Tibial nerve (tissue), 4 donors: Measurements from ENCODE around the gene SLC22A3. TPM values are rescaled to one million over a fixed set of nuclear protein-coding genes. Genes with fewer than 3 reads are reported as not detected.

Experiments used
- DNase-seq, 2 donors: peaks; one replicate each; pipeline ENCODE4 v3.0.0-alpha.2; 2019; ENCODE audit warnings: low spot score in 2 of 2
- H3K27ac ChIP-seq, 4 donors: fragments of 200-600 bp; sonication (generic) in 3 of 4; one replicate each; pipeline ENCODE4 v1.5.1; 2017 to 2019; ENCODE audit warnings: mild to moderate bottlenecking in 1 of 4
- H3K27me3 ChIP-seq, 2 donors: fragments of 200-600 bp; sonication (generic) in 1 of 2; one replicate each; pipeline versions ENCODE4 v1.5.1 to v1.6.0; 2017 to 2019
- H3K36me3 ChIP-seq, 3 donors: fragments of 200-600 bp; sonication (generic); one replicate each; pipeline ENCODE4 v1.5.1; 2018 to 2019
- H3K4me1 ChIP-seq, 4 donors: fragments of 200-600 bp; sonication (generic) in 3 of 4; one replicate each; pipeline ENCODE4 v1.5.1; 2017 to 2019
- H3K4me3 ChIP-seq, 4 donors: fragments of 200-600 bp; sonication (generic) in 3 of 4; one replicate each; pipeline ENCODE4 v1.5.1; 2017 to 2019; ENCODE audit warnings: mild to moderate bottlenecking in 1 of 4, moderate library complexity in 1 of 4
- H3K9me3 ChIP-seq, 4 donors: fragments of 200-600 bp; sonication (generic) in 3 of 4; one replicate each; pipeline ENCODE4 v1.5.1; 2017 to 2019
- CTCF ChIP-seq, 5 experiments: fragments of 200-600 bp in 3 of 5; fragments of 450-650 bp in 2 of 5; sonication (generic) in 3 of 5; IDR thresholded peaks; one replicate each; pipeline ENCODE4 v1.5.1; 2016 to 2019; ENCODE audit warnings: antibody characterized with exemption in 5 of 5, mild to moderate bottlenecking in 3 of 5, moderate library complexity in 2 of 5
- EP300 ChIP-seq, 2 donors: sonication (generic); formaldehyde crosslinking; IDR thresholded peaks; one replicate each; pipeline ENCODE4 v1.6.1; 2017; ENCODE audit warnings: antibody characterized with exemption in 2 of 2, mild to moderate bottlenecking in 1 of 2
- POLR2A ChIP-seq, 2 donors: fragments of 450-650 bp; IDR thresholded peaks; one replicate each; pipeline ENCODE4 v1.6.1; 2017; ENCODE audit warnings: antibody characterized with exemption in 2 of 2, mild to moderate bottlenecking in 2 of 2, moderate library complexity in 2 of 2
- WGBS, 2 donors: methylation state at CpG; one replicate each; pipeline ENCODE4 v1.1.5; 2018; 5-methylcytosine and 5-hydroxymethylcytosine counted together
- total RNA-seq, 4 donors: library from RNA; depleted of rRNA; stranded (reverse); fragments of >200 nt; gene quantifications; one replicate each; pipeline ENCODE4 v1.1.0, GENCODE V29; 2016

The SLC22A3 gene
- total RNA-seq, 4 donors from 2014 or later: 76.8 to 361 (median 263) TPM

DNA sequence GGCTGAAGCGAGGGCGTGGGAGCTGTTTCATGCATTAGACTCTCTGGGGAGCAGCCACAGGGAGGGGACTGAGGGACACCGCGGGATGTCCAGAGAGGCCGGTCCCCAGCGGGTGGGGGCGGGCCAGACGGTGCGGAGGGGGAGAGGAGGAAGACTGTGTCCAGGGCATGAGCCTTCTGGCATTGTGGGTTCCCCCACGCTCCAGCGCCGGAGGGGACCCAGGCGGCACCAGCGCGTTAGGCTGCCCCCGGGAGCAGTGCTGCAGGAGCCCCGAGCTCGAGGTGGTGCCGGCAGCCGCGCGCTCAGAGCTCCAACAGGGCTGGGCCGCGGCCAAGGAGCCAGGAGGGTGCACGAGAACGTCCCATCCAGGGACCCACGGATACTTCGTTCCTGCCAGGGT lies 14.4 kb downstream of the SLC22A3 start:
- peak overlapping the region in 2 of 4 donors; percentile 20 to 31 for H3K27ac ChIP-seq
- H3K9me3 ChIP-seq: no peaks in the 10 kb centered on the region
- no peak for TF ChIP-seq POLR2A (IDR thresholded peaks at IDR 0.05)
- TF ChIP-seq EP300 (IDR thresholded peaks at IDR 0.05): no peak
- TF ChIP-seq CTCF (IDR thresholded peaks at IDR 0.05): no peak
- WGBS, 2 donors: 66 to 90% methylated on average over 21 to 27 of the region's 28 CpGs
- H3K27me3 ChIP-seq: no peaks in the 10 kb centered on the region
- no peak for DNase-seq
- H3K36me3 ChIP-seq: no peaks in the 10 kb centered on the region
- H3K4me3 ChIP-seq: peak overlapping the region in 1 of 4 donors; percentile 1
- H3K4me1 ChIP-seq: peaks cover 0 to 10% (median 0%) of the 10 kb centered on the region in 4 donors

- no peak for DNase-seq
- Histone ChIP-seq H3K27me3 (no peaks in the 10 kb centered on the region), H3K36me3 (no peaks in the 10 kb centered on the region), H3K27ac (peak overlapping the region in 2 of 4 donors; percentile 20 to 31), H3K4me1 (peaks cover 0 to 7% (median 0%) of the 10 kb centered on the region in 4 donors), H3K4me3 (no peak overlapping the region), H3K9me3 (no peaks in the 10 kb centered on the region)
- whole genome bisulfite sequencing, 2 donors: 77 to 82% methylated on average over 28 to 30 of the region's 30 CpGs
- TF ChIP-seq CTCF (IDR thresholded peaks at IDR 0.05): no peak
- no peak for TF ChIP-seq EP300 (IDR thresholded peaks at IDR 0.05)
- no peak for TF ChIP-seq POLR2A (IDR thresholded peaks at IDR 0.05)
Observed at GRCh38 chr6:160363016-160363996, 15.1 kb downstream of the SLC22A3 start.

GRCh38 chr6:160365117-160365516 lies 16.9 kb downstream of the SLC22A3 start:
- no peak for DNase-seq
- no peak overlapping the region for H3K4me3 ChIP-seq
- H3K4me1 ChIP-seq: peaks cover 0 to 4% (median 0%) of the 10 kb centered on the region in 4 donors
- H3K9me3 ChIP-seq: peaks cover 0 to 5% (median 0%) of the 10 kb centered on the region in 4 donors
- no peak overlapping the region for H3K27ac ChIP-seq
- H3K27me3 ChIP-seq: no peaks in the 10 kb centered on the region
- no peak for TF ChIP-seq CTCF (IDR thresholded peaks at IDR 0.05)
- no peak for TF ChIP-seq EP300 (IDR thresholded peaks at IDR 0.05)
- no peak for TF ChIP-seq POLR2A (IDR thresholded peaks at IDR 0.05)
- no peaks in the 10 kb centered on the region for H3K36me3 ChIP-seq

DNA sequence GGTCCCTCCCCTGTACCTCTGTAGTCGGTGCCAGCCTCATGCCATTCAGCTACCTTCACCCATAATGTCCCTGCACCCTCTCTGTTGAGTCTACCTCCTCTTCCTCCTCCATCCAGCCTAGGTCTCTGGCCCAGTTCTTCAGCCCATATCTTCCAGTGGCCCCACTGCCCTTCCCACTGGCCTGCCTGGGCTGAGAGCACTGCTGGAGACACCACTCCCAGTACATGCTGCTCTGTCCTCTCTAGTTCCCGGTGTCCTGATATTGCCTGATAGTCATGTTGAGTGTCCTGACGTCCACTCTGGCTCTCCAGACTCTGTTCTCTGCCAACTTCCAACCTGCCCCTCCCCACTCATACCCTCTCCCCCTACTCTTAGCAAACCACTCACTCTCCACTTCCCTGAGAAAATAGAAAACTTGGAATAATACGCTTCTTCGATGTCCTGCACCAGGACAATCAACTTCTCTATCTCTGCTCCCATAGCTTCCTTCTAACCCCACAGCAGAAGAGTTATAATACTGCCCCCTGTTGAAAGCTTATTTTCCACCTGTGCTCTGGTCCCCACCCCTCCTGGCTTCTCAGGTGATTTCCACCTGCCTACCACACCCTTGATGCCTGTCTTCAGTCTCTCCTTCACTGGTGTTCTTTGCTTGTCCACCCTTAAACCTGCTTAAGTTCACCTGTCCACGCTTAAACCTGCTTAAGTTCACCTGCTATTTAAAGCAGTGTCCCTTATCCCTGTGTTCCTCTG lies 19.8 kb downstream of the SLC22A3 start:
- no peak overlapping the region for H3K27ac ChIP-seq
- 81 to 85% methylated on average over 6 of the region's 6 CpGs for WGBS, 2 donors
- H3K9me3 ChIP-seq: peaks cover 0 to 7% (median 0%) of the 10 kb centered on the region in 4 donors

More for the DNA sequence above, 19.8 kb downstream of the SLC22A3 start:
- Histone ChIP-seq H3K4me3 (no peak overlapping the region), H3K27me3 (no peaks in the 10 kb centered on the region), H3K36me3 (no peaks in the 10 kb centered on the region), H3K4me1 (no peaks in the 10 kb centered on the region)
- no peak for DNase-seq
- TF ChIP-seq CTCF (IDR thresholded peaks at IDR 0.05) (no peak), POLR2A (IDR thresholded peaks at IDR 0.05) (no peak), EP300 (IDR thresholded peaks at IDR 0.05) (no peak)
